OCI-LY3 (cell line): ENCODE results near the gene C1orf226.

Source experiments
- H2AFZ ChIP-seq: fragments of 200-600, 300-600 bp; shearing (Covaris generic); 2 replicates; pipeline ENCODE4 v1.6.0; 2014; ENCODE audit warnings: antibody characterized with exemption, low read depth, low read length
- H3K27ac ChIP-seq: fragments of 200-600, 300-600 bp; sonication (generic); 2 replicates; pipeline ENCODE4 v1.5.1; 2014; ENCODE audit warnings: mild to moderate bottlenecking, low read length, moderate library complexity, mixed read lengths
- H3K27me3 ChIP-seq: fragments of 200-600, 300-600 bp; sonication (generic); 2 replicates; pipeline ENCODE4 v1.6.1; 2014; ENCODE audit warnings: low read depth, low read length, mixed read lengths
- H3K36me3 ChIP-seq: fragments of 200-600, 300-600 bp; sonication (generic); replicated peaks from 2 replicates; pipeline ENCODE3; 2014; ENCODE audit warnings: low read depth, low read length, mixed read lengths
- H3K4me1 ChIP-seq: fragments of 300-600, 200-600 bp; sonication (generic); 2 replicates; pipeline ENCODE4 v1.6.1; 2014; ENCODE audit warnings: low read length, mixed read lengths
- H3K4me2 ChIP-seq: fragments of 200-600, 300-600 bp; sonication (generic); 2 replicates; pipeline ENCODE4 v1.6.1; 2014; ENCODE audit warnings: low read length, mixed read lengths
- H3K4me3 ChIP-seq: fragments of 300-600, 200-600 bp; sonication (generic); 2 replicates; pipeline ENCODE4 v1.5.1; 2014; ENCODE audit warnings: antibody characterized with exemption, mild to moderate bottlenecking, low read length, moderate library complexity
- H3K79me2 ChIP-seq: fragments of 300-600, 200-600 bp; shearing (Covaris generic); 2 replicates; pipeline ENCODE4 v1.6.1; 2014; ENCODE audit warnings: mild to moderate bottlenecking, low read length, mixed read lengths
- H3K9ac ChIP-seq: fragments of 300-600, 200-600 bp; shearing (Covaris generic); 2 replicates; pipeline ENCODE4 v1.6.0; 2014; ENCODE audit warnings: mild to moderate bottlenecking, low read length, moderate library complexity
- H3K9me3 ChIP-seq: fragments of 200-600, 300-600 bp; shearing (Covaris generic); 2 replicates; pipeline ENCODE4 v1.6.1; 2014; ENCODE audit warnings: low read length, mixed read lengths; ENCODE audit not compliant: insufficient read depth
- H4K20me1 ChIP-seq: fragments of 200-600, 300-600 bp; sonication (generic); 2 replicates; pipeline ENCODE4 v1.6.1; 2016; ENCODE audit warnings: low read length, mixed read lengths; ENCODE audit not compliant: insufficient read depth
- CTCF ChIP-seq: fragments of 200-600, 300-600 bp; sonication (generic); IDR thresholded peaks from 2 replicates; pipeline ENCODE4 v1.5.1; 2014; ENCODE audit warnings: antibody characterized with exemption, low read length, low read depth
- EZH2phosphoT487 ChIP-seq: fragments of 200-600 bp; shearing (Covaris generic); IDR thresholded peaks from 2 replicates; pipeline ENCODE4 v1.6.1; 2018; ENCODE audit warnings: antibody characterized with exemption, mixed run types, low read depth

The C1orf226 gene

DNA sequence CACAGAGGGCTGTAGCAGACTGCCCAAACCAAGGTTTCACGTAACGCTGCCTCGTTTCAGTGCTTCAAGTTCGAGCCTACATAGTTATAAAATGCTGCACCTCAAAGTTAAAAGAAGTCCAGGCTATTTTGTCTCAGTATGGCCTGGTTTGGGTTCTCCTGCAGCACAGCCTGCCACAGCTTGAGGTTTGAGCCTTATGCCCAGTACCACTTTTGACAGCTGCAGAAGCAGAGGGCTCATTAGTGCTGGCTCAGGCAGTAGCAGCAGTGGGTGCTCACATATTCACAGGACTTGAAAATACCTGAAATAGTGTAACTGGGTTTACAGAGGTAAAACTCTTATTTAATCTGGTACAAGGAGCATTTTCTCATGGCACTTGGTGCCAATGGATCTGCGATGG lies 20.2 kb upstream of the C1orf226 start:
- Histone ChIP-seq H3K36me3 (no peaks in the 10 kb centered on the region), H3K4me3 (no peak overlapping the region), H2AFZ (no peak overlapping the region), H3K9ac (no peak overlapping the region), H3K4me2 (peak overlapping the region; percentile 57), H3K79me2 (no peaks in the 10 kb centered on the region), H3K27ac (no peak overlapping the region), H3K9me3 (no peaks in the 10 kb centered on the region), H4K20me1 (peaks cover 42% of the 10 kb centered on the region), H3K27me3 (peaks cover 90% of the 10 kb centered on the region), H3K4me1 (peaks cover 12% of the 10 kb centered on the region)
- TF ChIP-seq EZH2phosphoT487 (no peak), CTCF (no peak)

GRCh38 chr1:162363823-162364222 lies 17.7 kb upstream of the C1orf226 start:
- no peak overlapping the region for H3K4me2 ChIP-seq
- no peaks in the 10 kb centered on the region for H3K79me2 ChIP-seq
- no peaks in the 10 kb centered on the region for H3K9me3 ChIP-seq
- H4K20me1 ChIP-seq, result peaks cover 42% of the 10 kb centered on the region
- TF ChIP-seq EZH2phosphoT487, result no peak
- TF ChIP-seq CTCF, result no peak
- no peaks in the 10 kb centered on the region for H3K36me3 ChIP-seq
- H3K27ac ChIP-seq, result no peak overlapping the region
- no peak overlapping the region for H3K4me3 ChIP-seq
- no peak overlapping the region for H2AFZ ChIP-seq
- H3K4me1 ChIP-seq, result peaks cover 12% of the 10 kb centered on the region
- H3K9ac ChIP-seq, result no peak overlapping the region
- peaks cover 90% of the 10 kb centered on the region for H3K27me3 ChIP-seq

- H3K36me3 ChIP-seq, result no peaks in the 10 kb centered on the region
- H3K4me2 ChIP-seq, result no peak overlapping the region
- H3K4me3 ChIP-seq, result no peak overlapping the region
- no peak overlapping the region for H3K9ac ChIP-seq
- H3K4me1 ChIP-seq, result peaks cover 12% of the 10 kb centered on the region
- no peaks in the 10 kb centered on the region for H3K79me2 ChIP-seq
- TF ChIP-seq CTCF, result no peak
- TF ChIP-seq EZH2phosphoT487, result no peak
- peaks cover 42% of the 10 kb centered on the region for H4K20me1 ChIP-seq
- peaks cover 90% of the 10 kb centered on the region for H3K27me3 ChIP-seq
- H3K9me3 ChIP-seq, result no peaks in the 10 kb centered on the region
- H3K27ac ChIP-seq, result no peak overlapping the region
- H2AFZ ChIP-seq, result no peak overlapping the region
These were observed 17.0 kb upstream of the C1orf226 start for GRCh38 chr1:162364498-162364897.

GRCh38 chr1:162365284-162366020 lies 16.1 kb upstream of the C1orf226 start:
- H3K9ac ChIP-seq, result no peak overlapping the region
- peaks cover 33% of the 10 kb centered on the region for H4K20me1 ChIP-seq
- H3K4me3 ChIP-seq, result no peak overlapping the region
- peaks cover 90% of the 10 kb centered on the region for H3K27me3 ChIP-seq
- no peaks in the 10 kb centered on the region for H3K36me3 ChIP-seq
- H3K79me2 ChIP-seq, result no peaks in the 10 kb centered on the region
- no peak overlapping the region for H2AFZ ChIP-seq
- TF ChIP-seq CTCF (no peak), EZH2phosphoT487 (no peak)
- H3K27ac ChIP-seq, result no peak overlapping the region
- H3K4me2 ChIP-seq, result no peak overlapping the region
- peaks cover 12% of the 10 kb centered on the region for H3K4me1 ChIP-seq
- no peaks in the 10 kb centered on the region for H3K9me3 ChIP-seq
